ENCODE measurements around the gene DDX51.

The DDX51 gene

GRCh38 chr12:132179431-132180362, 35.6 kb upstream of the DDX51 start:
- DNase-seq (ENCODE audit: low read depth in 2 of 2) = no peak

DNA sequence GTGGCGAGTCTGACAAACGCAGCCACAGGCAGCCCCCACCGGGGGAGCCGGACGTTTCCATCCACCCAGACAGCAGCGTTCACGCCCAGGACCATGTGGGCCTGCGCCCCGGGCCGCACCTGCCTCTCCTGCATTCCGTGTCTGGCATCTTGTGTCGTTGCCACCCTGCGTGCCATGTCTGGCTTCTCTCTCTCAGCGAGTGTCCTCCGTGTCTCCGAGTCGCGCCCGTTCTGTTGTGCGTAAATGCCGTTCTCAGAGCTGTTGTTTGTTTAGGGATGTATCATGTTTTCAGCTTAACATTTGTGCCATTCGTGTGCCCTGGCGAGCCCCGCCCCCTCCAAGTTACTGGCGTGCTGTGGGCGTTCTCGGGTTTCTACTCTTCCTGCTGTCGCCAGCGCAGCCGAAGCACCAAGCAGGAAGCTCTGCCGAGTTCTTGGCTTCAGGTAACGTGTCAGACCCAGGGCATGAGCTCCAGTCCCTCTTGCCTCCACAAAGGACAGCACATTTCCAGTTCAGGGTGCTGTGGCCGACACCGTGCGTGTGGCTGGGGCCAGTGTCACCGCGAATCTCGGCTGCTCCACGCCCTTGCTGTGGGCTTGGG, 34.8 kb upstream of the DDX51 start:
- DNase-seq (ENCODE audit: low read depth in 2 of 2) = no peak

- no peak for DNase-seq (ENCODE audit: low read depth in 2 of 2)
Measured at GRCh38 chr12:132178316-132178715, 34.2 kb upstream of the DDX51 start.

- no peak for DNase-seq (ENCODE audit: low read depth in 2 of 2)
Measured at GRCh38 chr12:132176920-132177551, 32.9 kb upstream of the DDX51 start.

DNA sequence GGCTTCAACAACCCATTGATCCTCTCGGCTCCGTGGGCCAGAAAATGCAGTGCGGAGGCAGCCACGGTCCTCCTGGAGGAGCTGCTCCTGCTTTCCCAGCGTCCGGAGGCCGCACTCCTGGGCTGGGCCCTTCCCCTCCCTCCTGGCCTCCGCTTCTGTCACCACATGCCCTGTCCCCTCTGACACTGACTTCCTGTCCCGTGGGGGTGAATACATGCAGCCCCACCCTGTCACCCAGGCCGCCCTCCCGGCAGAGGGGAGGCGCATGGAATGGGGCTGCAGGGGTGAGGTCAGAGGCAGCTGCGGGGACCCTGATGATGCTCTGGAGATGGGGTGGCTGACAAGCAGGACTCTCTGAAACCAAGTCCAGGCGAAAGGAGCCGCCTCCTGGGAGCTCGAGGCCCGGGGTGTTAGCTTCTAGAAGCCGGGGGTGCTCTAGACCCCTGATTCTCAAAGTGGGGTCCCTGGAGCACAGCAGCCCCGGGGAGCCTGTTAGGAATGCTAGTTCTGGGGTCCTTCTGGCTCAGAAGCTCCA, 32.3 kb upstream of the DDX51 start:
- DNase-seq (ENCODE audit: low read depth in 2 of 2) = no peak

DNA sequence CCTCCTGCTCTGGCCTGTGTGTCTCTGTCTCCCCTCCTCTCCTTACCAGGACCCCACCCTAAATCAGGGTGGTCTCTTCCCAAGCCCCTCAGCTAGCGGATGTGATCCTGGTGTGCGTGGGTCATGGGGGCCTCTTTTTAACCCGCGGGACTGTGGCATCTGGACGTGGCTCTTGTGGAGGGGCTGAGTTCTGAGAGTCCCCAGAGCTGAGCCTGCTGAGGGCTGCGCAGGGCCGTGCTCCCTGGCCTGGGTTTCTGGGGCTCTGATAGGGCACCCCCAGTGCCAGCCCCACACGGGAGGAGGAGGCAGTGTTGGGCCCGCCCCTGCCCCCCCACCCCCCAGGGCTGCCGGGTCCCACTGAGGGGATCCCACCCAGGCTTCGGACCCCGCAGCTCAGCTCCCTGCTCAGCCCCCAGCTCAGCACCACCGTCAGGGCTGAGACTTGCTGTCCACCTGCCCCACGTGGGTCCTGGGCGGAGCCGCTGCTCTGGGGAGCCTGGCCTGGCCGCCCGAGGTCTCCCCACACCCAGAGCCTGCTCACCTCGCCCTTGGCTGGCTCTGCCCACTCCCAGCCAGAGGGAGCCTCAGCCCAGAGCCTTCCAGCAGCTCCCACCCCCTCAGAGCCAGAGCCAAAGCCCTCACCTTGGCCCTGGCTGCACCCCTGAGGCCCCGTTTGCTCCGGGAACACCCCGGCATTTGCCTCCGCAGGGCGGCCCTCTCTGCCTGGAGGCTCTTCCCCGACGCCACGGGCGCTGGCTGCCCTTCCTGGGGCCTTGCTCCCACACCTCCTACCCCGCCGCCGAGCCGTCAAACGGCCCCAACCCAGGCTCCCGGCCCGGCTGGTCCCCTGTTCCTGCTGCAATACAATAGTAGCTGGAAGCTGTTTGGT, 31.6 kb upstream of the DDX51 start:
- DNase-seq (ENCODE audit: low read depth in 2 of 2) = no peak

GRCh38 chr12:132174839-132175490, 30.8 kb upstream of the DDX51 start:
- no peak for DNase-seq (ENCODE audit: low read depth in 2 of 2)

DNA sequence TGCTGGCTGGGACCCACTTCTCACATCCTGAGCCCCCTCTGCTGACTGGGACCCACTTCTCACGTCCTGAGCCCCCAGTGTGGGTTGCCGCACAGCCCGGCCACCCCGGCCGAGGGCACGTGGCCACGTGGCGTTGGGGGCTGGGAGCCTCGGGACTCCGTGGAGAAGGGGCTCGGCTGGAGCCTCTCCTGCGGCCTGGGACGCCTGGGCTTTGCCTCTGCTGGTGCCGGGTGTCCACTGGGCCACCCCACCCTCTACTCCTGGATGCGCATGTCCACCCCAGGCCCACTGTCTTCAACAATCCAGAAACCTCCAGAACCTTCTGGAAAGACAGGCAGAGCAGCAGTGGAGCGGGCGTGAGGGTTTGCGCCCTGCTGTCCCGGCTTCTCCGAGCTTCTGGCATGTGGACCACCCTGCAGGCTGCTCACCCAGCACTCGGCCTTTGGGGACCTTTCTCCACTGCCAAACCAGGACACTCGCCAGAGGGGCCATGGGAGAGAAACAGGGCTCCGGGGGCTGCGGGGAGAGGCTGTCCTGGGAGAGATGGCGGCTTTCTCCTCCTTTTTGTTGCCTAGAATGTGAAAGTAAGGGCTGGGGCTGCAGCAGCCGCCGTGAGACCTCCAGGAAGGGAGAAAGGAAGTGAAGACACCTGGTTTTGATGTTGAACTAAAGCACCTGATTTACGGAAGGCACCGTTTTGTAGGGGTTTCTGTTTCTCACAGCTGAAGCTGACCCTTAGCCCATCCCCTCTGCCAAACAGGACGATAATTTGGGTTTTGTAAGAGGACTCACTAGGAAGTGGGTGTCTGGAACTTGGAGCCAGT, 30.1 kb upstream of the DDX51 start:
- DNase-seq (ENCODE audit: low read depth in 2 of 2) = no peak

DNA sequence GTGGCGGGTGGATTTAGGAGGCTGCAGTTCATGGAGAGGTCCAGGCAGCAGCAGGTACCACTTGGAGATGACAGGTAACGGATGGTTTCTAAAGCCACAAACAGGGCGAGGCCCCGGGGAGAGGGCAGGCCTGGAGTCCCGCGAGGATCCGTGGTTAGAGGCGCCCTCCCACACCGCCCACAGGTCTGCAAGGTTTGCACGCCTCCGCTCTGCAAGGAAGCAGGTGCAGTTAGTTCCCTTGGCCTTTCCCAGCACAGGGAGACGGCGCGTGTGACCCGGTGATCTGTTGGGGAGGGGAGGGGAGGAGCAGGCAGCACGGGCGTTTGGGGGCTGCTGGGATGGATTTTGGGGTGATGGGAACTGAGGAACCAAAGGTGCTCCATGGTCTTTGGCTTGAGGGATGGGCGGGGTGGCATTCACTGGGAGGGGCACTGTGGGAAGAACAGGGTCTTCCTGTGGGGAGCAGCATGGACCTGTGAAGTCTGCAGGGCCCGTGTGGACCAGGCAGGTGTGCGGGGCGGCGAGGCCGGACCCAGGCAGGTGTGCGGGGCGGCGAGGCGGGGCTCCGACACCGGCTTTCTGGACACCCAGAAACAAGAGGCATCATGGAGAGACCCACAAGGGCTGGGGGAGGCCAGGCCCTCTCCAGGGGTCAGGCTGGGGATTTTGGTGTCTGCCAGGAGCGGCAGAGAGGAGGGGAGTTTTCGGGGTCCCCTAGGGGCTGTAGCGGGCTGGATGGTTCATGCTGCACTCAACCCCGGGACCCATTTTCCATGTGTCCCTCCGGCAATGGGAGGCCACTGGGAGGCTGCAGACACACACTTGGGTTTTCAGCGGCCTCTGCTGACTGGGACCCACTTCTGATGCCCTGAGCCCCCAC, 29.3 kb upstream of the DDX51 start:
- DNase-seq (ENCODE audit: low read depth in 2 of 2) = no peak

DNA sequence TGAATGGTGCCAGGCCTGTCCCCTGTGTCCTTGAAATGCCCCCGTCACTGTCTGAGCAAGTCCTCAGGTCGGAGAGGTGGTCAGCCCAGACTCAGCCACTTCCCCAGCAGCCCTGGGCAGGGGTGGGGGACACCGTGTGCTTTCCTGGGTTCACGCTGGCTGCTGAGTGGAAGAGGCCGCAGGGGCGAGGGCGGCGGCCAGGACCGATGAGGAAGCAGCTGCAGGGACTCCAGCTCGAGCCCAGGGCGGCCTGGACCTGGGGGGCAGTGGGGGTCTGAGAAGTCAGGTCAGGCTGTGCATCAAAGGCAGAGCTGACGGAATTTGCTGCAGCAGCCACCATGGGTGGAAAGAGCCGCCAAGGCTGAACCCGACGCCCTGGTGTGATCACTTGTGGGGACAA, 28.5 kb upstream of the DDX51 start:
- no peak for DNase-seq (ENCODE audit: low read depth in 2 of 2)

DNA sequence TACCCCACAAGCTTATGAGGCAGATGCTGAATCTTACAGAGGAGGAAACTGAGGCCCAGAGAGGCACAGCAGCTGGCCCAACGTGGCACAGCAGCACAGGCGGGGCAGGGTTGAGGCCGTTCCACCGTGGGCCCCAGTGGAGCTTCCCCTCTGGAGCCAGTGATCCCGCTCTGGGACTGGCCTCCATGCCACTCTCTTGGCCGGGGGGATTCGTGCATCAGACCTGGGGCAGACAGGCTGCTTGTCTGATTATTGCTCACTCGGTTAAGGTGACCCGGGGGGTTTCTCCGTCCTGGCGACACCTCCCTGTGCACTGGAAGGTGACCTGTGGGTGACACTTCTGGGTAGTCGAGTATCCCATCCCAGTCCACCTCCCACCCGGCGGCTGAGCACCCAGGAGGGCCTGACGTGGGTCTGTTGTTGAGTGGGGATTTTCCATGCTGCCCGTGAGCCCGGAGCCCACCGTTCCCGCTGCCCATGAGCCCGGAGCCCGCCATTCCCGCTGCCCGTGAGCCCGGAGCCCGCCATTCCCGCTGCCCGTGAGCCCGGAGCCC, 27.9 kb upstream of the DDX51 start:
- no peak for DNase-seq (ENCODE audit: low read depth in 2 of 2)

GRCh38 chr12:132171293-132171967, 27.3 kb upstream of the DDX51 start:
- no peak for DNase-seq (ENCODE audit: low read depth in 2 of 2)

- no peak for DNase-seq (ENCODE audit: low read depth in 2 of 2)
Measured at GRCh38 chr12:132170637-132171292, 26.6 kb upstream of the DDX51 start.

DNA sequence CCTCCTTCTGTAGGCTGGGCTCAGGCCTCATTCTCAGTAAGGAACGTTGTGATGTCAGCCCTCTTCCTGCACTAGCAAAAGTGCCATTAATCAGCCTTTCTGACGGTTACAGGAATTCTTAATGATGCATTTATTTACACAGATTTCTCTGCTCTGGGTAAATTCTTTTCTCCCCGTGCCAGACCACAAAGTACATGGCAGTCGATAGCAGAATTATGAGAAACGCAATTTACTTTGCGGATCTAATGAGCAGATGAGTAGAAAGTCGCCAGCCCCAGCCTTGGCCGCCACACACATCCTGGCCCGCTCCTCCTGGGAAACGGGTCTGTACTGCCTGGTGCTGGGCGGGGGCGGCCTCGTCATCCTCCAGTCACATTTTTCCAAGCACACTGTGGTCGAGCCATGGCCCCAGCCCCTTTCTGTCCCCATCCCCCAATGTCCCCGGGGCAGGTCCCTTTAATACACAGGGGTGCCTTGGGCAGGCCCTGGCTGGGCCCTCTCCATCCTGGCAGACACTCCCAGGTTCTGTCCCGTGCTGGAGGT, 26.0 kb upstream of the DDX51 start:
- DNase-seq (ENCODE audit: low read depth in 2 of 2) = no peak

GRCh38 chr12:132169376-132169775, 25.3 kb upstream of the DDX51 start:
- DNase-seq (ENCODE audit: low read depth in 2 of 2) = no peak

- DNase-seq (ENCODE audit: low read depth in 2 of 2) = no peak
Measured at GRCh38 chr12:132168311-132169031, 24.4 kb upstream of the DDX51 start.

Data from stimulated activated CD8-positive, alpha-beta memory T cell treated with anti-CD3 and anti-CD28 coated beads, Interleukin-7, amount 100 ng/mL, for 4 hours (primary cell).